Right lobe of liver (tissue), 4 donors: ENCODE measurements around the gene BSX.

Experiments
- POLR2A ChIP-seq: fragments of 450-650 bp; IDR thresholded peaks from one replicate; pipeline ENCODE4 v1.6.1; 2017; ENCODE audit warnings: antibody characterized with exemption, mild to moderate bottlenecking
- TF ChIP-seq, protein P1 (sequence below), 4 donors: fragments of 200-600 bp in 3 of 4; fragments of 450-650 bp in 1 of 4; IDR thresholded peaks; one replicate each; pipeline versions ENCODE4 v1.5.1 to v1.8.0; 2016 to 2022; ENCODE audit warnings: antibody characterized with exemption in 4 of 4, mild to moderate bottlenecking in 2 of 4
- donor health status: DM: no; HTN: no; CAD: no.
- donor health status: DM: no; HTN: no; CAD: no.
- donor health status: DM: no; HTN: yes; CAD: no.

DNA sequence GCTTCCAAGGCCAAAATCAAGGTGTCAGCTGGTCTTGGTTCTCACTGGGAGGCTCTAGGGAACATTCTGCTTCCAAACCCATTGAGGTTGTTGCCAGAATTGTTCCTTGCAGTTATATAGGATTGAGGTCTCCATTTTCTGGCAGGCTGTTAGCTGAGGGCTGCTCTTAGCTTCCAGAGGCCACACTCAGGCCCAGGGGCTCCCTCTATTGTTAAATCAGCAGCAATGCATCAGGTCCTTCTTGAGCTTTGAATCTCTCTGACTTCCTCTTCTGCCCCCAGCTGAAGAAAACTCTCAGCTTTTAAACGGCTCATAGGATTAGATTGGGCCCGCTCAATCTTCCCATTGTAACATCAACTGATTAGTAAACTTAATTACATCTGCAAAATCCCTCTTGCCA lies 39.3 kb upstream of the BSX start:
- TF ChIP-seq, protein P1, sequence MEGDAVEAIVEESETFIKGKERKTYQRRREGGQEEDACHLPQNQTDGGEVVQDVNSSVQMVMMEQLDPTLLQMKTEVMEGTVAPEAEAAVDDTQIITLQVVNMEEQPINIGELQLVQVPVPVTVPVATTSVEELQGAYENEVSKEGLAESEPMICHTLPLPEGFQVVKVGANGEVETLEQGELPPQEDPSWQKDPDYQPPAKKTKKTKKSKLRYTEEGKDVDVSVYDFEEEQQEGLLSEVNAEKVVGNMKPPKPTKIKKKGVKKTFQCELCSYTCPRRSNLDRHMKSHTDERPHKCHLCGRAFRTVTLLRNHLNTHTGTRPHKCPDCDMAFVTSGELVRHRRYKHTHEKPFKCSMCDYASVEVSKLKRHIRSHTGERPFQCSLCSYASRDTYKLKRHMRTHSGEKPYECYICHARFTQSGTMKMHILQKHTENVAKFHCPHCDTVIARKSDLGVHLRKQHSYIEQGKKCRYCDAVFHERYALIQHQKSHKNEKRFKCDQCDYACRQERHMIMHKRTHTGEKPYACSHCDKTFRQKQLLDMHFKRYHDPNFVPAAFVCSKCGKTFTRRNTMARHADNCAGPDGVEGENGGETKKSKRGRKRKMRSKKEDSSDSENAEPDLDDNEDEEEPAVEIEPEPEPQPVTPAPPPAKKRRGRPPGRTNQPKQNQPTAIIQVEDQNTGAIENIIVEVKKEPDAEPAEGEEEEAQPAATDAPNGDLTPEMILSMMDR (IDR thresholded peaks at IDR 0.05): peak; percentile 18 to 46 (median 40)
- TF ChIP-seq POLR2A: no peak
